Heart left ventricle (tissue), 16 donors: Measurements from ENCODE around the gene UVSSA. TPM values are rescaled to one million over a fixed set of nuclear protein-coding genes. Genes with fewer than 3 reads are reported as not detected.
A peak's percentile ranks its signal among the peaks of the same experiment; 100 is the strongest.

Experiments
- ATAC-seq, 4 donors: fragments of 200-7000 bp; cut with Tn5 transposase; one replicate each; pipeline ENCODE4 v1.9.1; 2020 to 2022; ENCODE audit warnings: moderate library complexity in 4 of 4, mild to moderate bottlenecking in 3 of 4, moderate number of reproducible peaks in 1 of 4
- DNase-seq, 5 donors: peaks; one replicate each; pipeline ENCODE4 v3.0.0-alpha.2; 2020
- H3K27ac ChIP-seq, 12 donors: fragments of 200-600 bp; sonication (generic) in 4 of 12; one replicate each; pipeline versions ENCODE4 v1.5.0 to v1.8.0; 2016 to 2022; ENCODE audit warnings: mild to moderate bottlenecking in 2 of 12
- H3K27me3 ChIP-seq, 9 donors: fragments of 200-600 bp; sonication (generic) in 2 of 9; one replicate each; pipeline versions ENCODE4 v1.5.1 to v1.8.0; 2016 to 2022; ENCODE audit warnings: mild to moderate bottlenecking in 3 of 9
- H3K36me3 ChIP-seq, 9 donors: fragments of 200-600 bp; sonication (generic) in 2 of 9; one replicate each; pipeline versions ENCODE4 v1.5.0 to v1.8.0; 2018 to 2022; ENCODE audit warnings: mild to moderate bottlenecking in 2 of 9
- H3K4me1 ChIP-seq, 12 donors: fragments of 200-600 bp; sonication (generic) in 4 of 12; one replicate each; pipeline versions ENCODE4 v1.5.0 to v1.8.0; 2016 to 2022; ENCODE audit warnings: mild to moderate bottlenecking in 3 of 12
- H3K4me3 ChIP-seq, 12 donors: fragments of 200-600 bp; sonication (generic) in 4 of 12; one replicate each; pipeline versions ENCODE4 v1.5.0 to v1.8.0; 2017 to 2022; ENCODE audit warnings: mild to moderate bottlenecking in 9 of 12, moderate library complexity in 4 of 12
- H3K9me3 ChIP-seq, 12 donors: fragments of 200-600 bp; sonication (generic) in 4 of 12; one replicate each; pipeline versions ENCODE4 v1.5.0 to v1.8.0; 2016 to 2022; ENCODE audit warnings: mild to moderate bottlenecking in 1 of 12
- CTCF ChIP-seq, 12 donors: fragments of 200-600 bp; sonication (generic) in 4 of 12; IDR thresholded peaks; one replicate each; pipeline versions ENCODE4 v1.5.0 to v1.8.0; 2018 to 2022; ENCODE audit warnings: antibody characterized with exemption in 12 of 12, mild to moderate bottlenecking in 5 of 12
- POLR2A ChIP-seq, 2 donors: fragments of 450-650 bp; IDR thresholded peaks; one replicate each; pipeline ENCODE4 v1.6.1; 2017; ENCODE audit warnings: antibody characterized with exemption in 2 of 2, mild to moderate bottlenecking in 2 of 2, moderate library complexity in 2 of 2
- WGBS, 4 donors: extraction: QIAGEN DNeasy Blood & Tissue Kit in 2 of 4; methylation state at CpG; one replicate each; pipeline versions ENCODE4 v1.1.5 to v1.1.7; 2013 to 2018; 5-methylcytosine and 5-hydroxymethylcytosine counted together
- intact Hi-C, 10 donors: fragments of 100-400 bp; cut with DNase I; formaldehyde crosslinking; loops; one replicate each; pipeline versions ENCODE4 v1.11.1 to v1.14.2; 2022
- polyA plus RNA-seq, 2 donors: library from polyadenylated mRNA; stranded (reverse); fragments of 200-250 nt; gene quantifications; one replicate each; pipeline ENCODE4 v1.2.3, GENCODE V29; 2013
- total RNA-seq, 9 donors: library from RNA; depleted of rRNA in 2 of 9; stranded (reverse); fragments of >200 nt in 2 of 9; fragmentation: NEBNext Ultra II Directional in 3 of 9; extraction: Animal tissue kit (Norgen Biotek cat#: 25700) in 3 of 9; gene quantifications; one replicate each; pipeline versions ENCODE4 v1.1.0 to v1.2.4, GENCODE V29; 2016 to 2023
- donor health status: ischemic (EF 13 %, LVEDD 7.1; RV severe dilation, severe dysfunction).
- donor health status: healthy with polysubstance abuse.
- donor health status: DM: no; HTN: yes; CAD: no.
- donor health status: DM: no; HTN: no; CAD: no.
- donor health status: ischemic (EF 25% LVEDD 6.9; RV normal size, moderate dysfunction).
- donor health status: ischemic (EF 25% LVEDD 5.7; RV mildly dilated, moderate dysfunction).
- donor health status: healthy.
- donor health status: DM: yes; HTN: yes; CAD: no.
- donor health status: ischemic (EF 35%, LVEDD 5.7; RV mildly dilated, moderate dysfunction).
- donor health status: nonischemic (EF 11% LVEDD 7.7; RV severe dilation, severe dysfunction).
- donor health status: DM: yes; HTN: yes; CAD: no.
- donor health status: PGD.
- donor health status: ischemic (EF 29% LVEDD 5.4; RV normal size, mild dysfunction).
- donor health status: nonischemic (EF 23%, LVEDD 6.1; RV moderate dilation, normal function).

The UVSSA gene
- total and polyA plus RNA-seq, 11 donors: 4.7 to 14.2 (median 6.7) TPM

GRCh38 chr4:1374706-1375045 lies 27.7 kb downstream of the UVSSA start:
- intact Hi-C loops: no loop called here
- WGBS, 4 donors: 95 to 97% (median 97%) methylated on average over 10 to 14 of the region's 14 CpGs
- no peak overlapping the region for H3K4me3 ChIP-seq
- H3K9me3 ChIP-seq: no peaks in the 10 kb centered on the region
- ATAC-seq (no peak), DNase-seq (peak in 3 of 5 donors; percentile 11 to 39 (median 13))
- no peaks in the 10 kb centered on the region for H3K4me1 ChIP-seq
- H3K36me3 ChIP-seq: peaks cover 0 to 46% (median 16%) of the 10 kb centered on the region in 9 donors
- no peak overlapping the region for H3K27ac ChIP-seq
- no peaks in the 10 kb centered on the region for H3K27me3 ChIP-seq
- TF ChIP-seq POLR2A (IDR thresholded peaks at IDR 0.05) (no peak), CTCF (IDR thresholded peaks at IDR 0.05) (no peak)

DNA sequence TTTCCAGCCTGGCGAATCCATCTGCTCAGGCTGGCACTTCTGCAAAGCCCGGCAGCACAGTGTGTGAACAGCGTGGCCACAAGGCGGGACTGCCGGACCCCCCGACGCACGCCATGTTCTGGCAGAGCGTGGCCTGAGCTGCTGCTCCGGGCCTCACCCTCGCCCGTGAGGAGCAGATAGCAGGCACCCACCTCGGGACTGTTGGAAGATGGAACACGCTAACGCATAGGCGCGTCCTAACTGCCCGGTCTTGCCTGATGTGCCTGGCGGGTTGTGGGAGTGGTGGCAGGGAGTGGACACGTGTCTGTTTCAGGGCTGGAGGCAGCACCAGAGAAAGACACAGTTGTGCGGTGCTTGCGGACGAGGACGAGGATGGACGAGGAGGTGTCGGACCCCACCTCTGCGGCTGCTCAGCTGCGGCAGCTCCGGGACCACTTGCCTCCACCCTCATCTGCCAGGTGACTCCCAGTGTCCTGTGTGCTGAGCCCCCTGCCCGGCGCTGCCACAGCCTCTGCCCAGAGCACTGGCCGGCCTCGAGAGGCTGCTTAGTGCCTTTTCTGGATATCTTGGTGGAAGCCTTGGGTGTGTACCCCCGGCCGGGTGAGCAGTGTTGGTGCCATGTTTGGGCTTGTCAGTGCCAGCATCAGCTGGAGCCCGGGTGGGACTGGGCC lies 28.2 kb downstream of the UVSSA start:
- Histone ChIP-seq H3K9me3 (no peaks in the 10 kb centered on the region), H3K27ac (no peak overlapping the region), H3K4me3 (no peak overlapping the region), H3K27me3 (no peaks in the 10 kb centered on the region), H3K4me1 (no peaks in the 10 kb centered on the region), H3K36me3 (peaks cover 0 to 46% (median 16%) of the 10 kb centered on the region in 9 donors)
- ATAC-seq (no peak), DNase-seq (peak in 3 of 5 donors; percentile 22 to 46 (median 22))
- no peak for TF ChIP-seq CTCF (IDR thresholded peaks at IDR 0.05)
- no peak for TF ChIP-seq POLR2A (IDR thresholded peaks at IDR 0.05)
- 95 to 98% (median 97%) methylated on average over 21 to 36 of the region's 36 CpGs for WGBS, 4 donors
- intact Hi-C loops: no loop called here

DNA sequence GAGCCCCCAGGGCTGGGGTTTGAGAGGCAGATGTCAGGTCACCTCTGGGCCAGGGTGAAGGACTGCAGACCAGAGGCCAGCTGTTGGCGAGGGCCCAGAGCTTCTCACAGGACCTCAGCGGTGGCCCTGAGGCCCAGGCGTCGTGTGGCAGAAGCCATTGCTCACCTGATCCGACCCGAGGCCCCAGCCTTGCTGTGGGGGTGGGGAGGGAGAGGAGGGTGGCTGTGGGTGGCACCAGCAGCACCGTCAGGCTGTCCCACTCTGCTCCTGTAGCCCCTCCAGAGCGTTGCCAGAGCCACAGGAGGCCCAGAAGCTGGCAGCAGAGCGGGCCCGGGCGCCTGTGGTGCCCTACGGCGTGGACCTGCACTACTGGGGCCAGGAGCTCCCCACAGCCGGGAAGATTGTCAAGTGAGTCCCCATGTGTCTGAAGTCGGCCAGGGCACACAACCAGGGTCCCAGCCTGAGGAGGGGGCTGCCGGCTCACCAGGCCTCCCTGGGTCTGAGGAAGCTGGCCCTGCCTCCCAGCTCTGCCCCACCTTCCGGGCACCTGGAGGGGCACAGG lies 28.8 kb downstream of the UVSSA start:
- H3K9me3 ChIP-seq: no peaks in the 10 kb centered on the region
- no peak for ATAC-seq
- no peak overlapping the region for H3K27ac ChIP-seq
- H3K4me1 ChIP-seq: no peaks in the 10 kb centered on the region
- peaks cover 0 to 45% (median 14%) of the 10 kb centered on the region in 9 donors for H3K36me3 ChIP-seq
- peak in 3 of 5 donors; percentile 16 to 41 (median 23) for DNase-seq
- H3K27me3 ChIP-seq: no peaks in the 10 kb centered on the region
- TF ChIP-seq CTCF (IDR thresholded peaks at IDR 0.05) (no peak), POLR2A (IDR thresholded peaks at IDR 0.05) (no peak)
- intact Hi-C loops: no loop called here
- 87 to 92% (median 89%) methylated on average over 6 to 17 of the region's 17 CpGs for WGBS, 4 donors
- H3K4me3 ChIP-seq: no peak overlapping the region

DNA sequence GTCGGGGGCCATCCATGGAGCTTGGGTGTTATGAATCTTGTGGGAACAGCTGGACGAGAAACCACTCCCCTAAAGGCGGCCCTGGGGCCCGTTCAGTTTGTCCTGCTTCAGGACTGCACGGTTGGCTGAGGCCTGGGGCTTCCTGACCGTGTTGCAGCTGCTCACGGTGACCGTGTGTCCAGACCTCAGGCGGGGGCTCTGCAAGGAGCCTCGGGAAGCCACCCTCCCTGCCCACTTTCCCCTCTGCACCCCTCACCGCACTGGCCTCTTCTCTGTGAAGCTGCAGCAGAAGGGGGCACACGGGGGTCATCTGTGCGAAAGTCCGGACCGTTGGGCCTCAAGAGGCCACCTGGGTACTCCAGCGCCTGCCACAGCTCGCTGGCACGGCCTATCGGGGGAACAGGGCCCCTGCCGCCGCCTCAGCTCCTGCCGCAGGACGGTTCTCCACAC lies 29.4 kb downstream of the UVSSA start:
- intact Hi-C loops: no loop called here
- Histone ChIP-seq H3K9me3 (no peaks in the 10 kb centered on the region), H3K4me1 (no peaks in the 10 kb centered on the region), H3K36me3 (peaks cover 0 to 48% (median 16%) of the 10 kb centered on the region in 9 donors), H3K27ac (no peak overlapping the region), H3K4me3 (no peak overlapping the region), H3K27me3 (no peaks in the 10 kb centered on the region)
- DNase-seq (peak in 3 of 5 donors; percentile 14 to 47 (median 16)), ATAC-seq (no peak)
- TF ChIP-seq POLR2A (IDR thresholded peaks at IDR 0.05) (no peak), CTCF (IDR thresholded peaks at IDR 0.05) (no peak)
- WGBS, 4 donors: 91 to 97% (median 93%) methylated on average over 7 to 23 of the region's 23 CpGs
